Left lung (tissue), 10 donors: ENCODE measurements around the gene PIK3C2G. TPM values are rescaled to one million over a fixed set of nuclear protein-coding genes. Genes with fewer than 3 reads are reported as not detected.

Source experiments
- ATAC-seq: fragments of 200-7000 bp; cut with Tn5 transposase; one replicate; pipeline ENCODE4 v1.9.1; 2020; ENCODE audit warnings: moderate library complexity
- DNase-seq, 4 donors: peaks; one replicate each; pipeline ENCODE4 v3.0.0-alpha.2; 2013 to 2020
- H3K27ac ChIP-seq, 2 donors: fragments of 200-600 bp; sonication (generic) in 1 of 2; one replicate each; pipeline versions ENCODE4 v1.5.0 to v1.8.0; 2020 to 2021
- H3K27me3 ChIP-seq, 2 donors: fragments of 200-600 bp; sonication (generic) in 1 of 2; one replicate each; pipeline versions ENCODE4 v1.5.0 to v1.8.0; 2020 to 2021
- H3K36me3 ChIP-seq, 2 donors: fragments of 200-600 bp; sonication (generic) in 1 of 2; one replicate each; pipeline versions ENCODE4 v1.5.0 to v1.8.0; 2020 to 2021
- H3K4me1 ChIP-seq, 2 donors: fragments of 200-600 bp; one replicate each; pipeline ENCODE4 v1.8.0; 2021
- H3K4me3 ChIP-seq, 2 donors: fragments of 200-600 bp; sonication (generic) in 1 of 2; one replicate each; pipeline versions ENCODE4 v1.5.0 to v1.8.0; 2020 to 2021; ENCODE audit warnings: mild to moderate bottlenecking in 1 of 2
- H3K9me3 ChIP-seq, 2 donors: fragments of 200-600 bp; sonication (generic) in 1 of 2; one replicate each; pipeline versions ENCODE4 v1.5.0 to v1.8.0; 2020 to 2021
- CTCF ChIP-seq, 2 donors: fragments of 200-600 bp; sonication (generic) in 1 of 2; IDR thresholded peaks; one replicate each; pipeline versions ENCODE4 v1.5.0 to v1.8.0; 2021; ENCODE audit warnings: antibody characterized with exemption in 2 of 2
- intact Hi-C, 2 donors: fragments of 100-400 bp; cut with DNase I; formaldehyde crosslinking; loops; one replicate each; pipeline versions ENCODE4 v1.11.2 to v1.14.2; 2022
- polyA plus RNA-seq, 6 donors: library from polyadenylated mRNA; unstranded; fragments of 120-200 nt; gene quantifications; one replicate each; pipeline ENCODE4 v1.2.1, GENCODE V29; 2013; ENCODE audit not compliant: insufficient read length in 6 of 6
- total RNA-seq, 2 donors: library from RNA; stranded (reverse); fragmentation: NEBNext Ultra II Directional; extraction: Animal tissue kit (Norgen Biotek cat#: 25700); gene quantifications; one replicate each; pipeline ENCODE4 v1.2.1, GENCODE V29; 2021
- donor health status: DM: no; HTN: yes; CAD: no.
- donor health status: DM: no; HTN: no; CAD: no.

The PIK3C2G gene
- total and polyA plus RNA-seq, 8 donors: 0.13 to 28.1 (median 17.9) TPM

- Histone ChIP-seq H3K4me1 (no peaks in the 10 kb centered on the region), H3K9me3 (peaks cover 0 to 15% of the 10 kb centered on the region in 2 donors), H3K4me3 (no peak overlapping the region), H3K27ac (no peak overlapping the region), H3K27me3 (no peaks in the 10 kb centered on the region), H3K36me3 (no peaks in the 10 kb centered on the region)
- no peak for TF ChIP-seq CTCF (IDR thresholded peaks at IDR 0.05)
- no peak for DNase-seq
- no peak for ATAC-seq
- intact Hi-C loops: no loop called here
Measured at GRCh38 chr12:18411453-18411852, 150.1 kb downstream of the PIK3C2G start.

GRCh38 chr12:18414671-18415070 lies 153.4 kb downstream of the PIK3C2G start:
- Histone ChIP-seq H3K36me3 (no peaks in the 10 kb centered on the region), H3K4me1 (no peaks in the 10 kb centered on the region), H3K27me3 (no peaks in the 10 kb centered on the region), H3K27ac (no peak overlapping the region), H3K4me3 (no peak overlapping the region), H3K9me3 (peaks cover 0 to 4% of the 10 kb centered on the region in 2 donors)
- intact Hi-C loops: no loop called here
- TF ChIP-seq CTCF (IDR thresholded peaks at IDR 0.05): no peak
- ATAC-seq (no peak), DNase-seq (no peak)

- no peak overlapping the region for H3K4me3 ChIP-seq
- no peaks in the 10 kb centered on the region for H3K9me3 ChIP-seq
- no peak for ATAC-seq
- TF ChIP-seq CTCF (IDR thresholded peaks at IDR 0.05): no peak
- H3K27ac ChIP-seq: no peak overlapping the region
- intact Hi-C loops: no loop called here
- no peaks in the 10 kb centered on the region for H3K27me3 ChIP-seq
- DNase-seq: no peak
- H3K4me1 ChIP-seq: no peaks in the 10 kb centered on the region
- no peaks in the 10 kb centered on the region for H3K36me3 ChIP-seq
Measured at GRCh38 chr12:18415227-18415626, 153.9 kb downstream of the PIK3C2G start.

GRCh38 chr12:18416412-18416811 lies 155.1 kb downstream of the PIK3C2G start:
- TF ChIP-seq CTCF (IDR thresholded peaks at IDR 0.05): no peak
- DNase-seq (no peak), ATAC-seq (no peak)
- H3K9me3 ChIP-seq: no peaks in the 10 kb centered on the region
- no peak overlapping the region for H3K4me3 ChIP-seq
- no peak overlapping the region for H3K27ac ChIP-seq
- H3K36me3 ChIP-seq: no peaks in the 10 kb centered on the region
- no peaks in the 10 kb centered on the region for H3K27me3 ChIP-seq
- intact Hi-C loops: no loop called here
- H3K4me1 ChIP-seq: no peaks in the 10 kb centered on the region

- no peaks in the 10 kb centered on the region for H3K27me3 ChIP-seq
- TF ChIP-seq CTCF (IDR thresholded peaks at IDR 0.05): no peak
- no peak overlapping the region for H3K4me3 ChIP-seq
- H3K9me3 ChIP-seq: no peaks in the 10 kb centered on the region
- DNase-seq (no peak), ATAC-seq (no peak)
- H3K36me3 ChIP-seq: no peaks in the 10 kb centered on the region
- H3K4me1 ChIP-seq: no peaks in the 10 kb centered on the region
- intact Hi-C loops: no loop called here
- H3K27ac ChIP-seq: no peak overlapping the region
Measured at GRCh38 chr12:18419311-18419710, 158.0 kb downstream of the PIK3C2G start.
